ENCODE results near the gene PIK3R6.

DNA sequence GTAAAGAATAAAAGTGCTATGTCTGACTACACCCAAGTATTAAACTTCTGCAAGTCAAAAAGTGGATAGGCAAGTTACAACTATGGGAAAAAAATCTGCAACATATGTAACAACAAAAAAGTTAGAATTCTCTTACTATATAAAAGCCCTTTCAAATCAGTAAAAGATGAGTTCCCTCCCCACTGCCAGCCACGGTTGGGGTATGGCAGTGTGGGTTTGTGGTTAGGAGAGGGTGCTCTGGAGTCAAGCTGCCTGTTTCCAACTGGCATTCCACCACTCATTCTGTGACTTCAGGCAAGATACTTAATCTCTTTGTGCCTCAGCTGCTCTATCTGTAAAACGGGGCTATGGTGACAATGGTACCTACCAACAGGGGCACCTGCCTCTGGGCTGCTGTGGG, 41.7 kb downstream of the PIK3R6 start:
- TF ChIP-seq, protein P1, sequence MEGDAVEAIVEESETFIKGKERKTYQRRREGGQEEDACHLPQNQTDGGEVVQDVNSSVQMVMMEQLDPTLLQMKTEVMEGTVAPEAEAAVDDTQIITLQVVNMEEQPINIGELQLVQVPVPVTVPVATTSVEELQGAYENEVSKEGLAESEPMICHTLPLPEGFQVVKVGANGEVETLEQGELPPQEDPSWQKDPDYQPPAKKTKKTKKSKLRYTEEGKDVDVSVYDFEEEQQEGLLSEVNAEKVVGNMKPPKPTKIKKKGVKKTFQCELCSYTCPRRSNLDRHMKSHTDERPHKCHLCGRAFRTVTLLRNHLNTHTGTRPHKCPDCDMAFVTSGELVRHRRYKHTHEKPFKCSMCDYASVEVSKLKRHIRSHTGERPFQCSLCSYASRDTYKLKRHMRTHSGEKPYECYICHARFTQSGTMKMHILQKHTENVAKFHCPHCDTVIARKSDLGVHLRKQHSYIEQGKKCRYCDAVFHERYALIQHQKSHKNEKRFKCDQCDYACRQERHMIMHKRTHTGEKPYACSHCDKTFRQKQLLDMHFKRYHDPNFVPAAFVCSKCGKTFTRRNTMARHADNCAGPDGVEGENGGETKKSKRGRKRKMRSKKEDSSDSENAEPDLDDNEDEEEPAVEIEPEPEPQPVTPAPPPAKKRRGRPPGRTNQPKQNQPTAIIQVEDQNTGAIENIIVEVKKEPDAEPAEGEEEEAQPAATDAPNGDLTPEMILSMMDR (IDR thresholded peaks at IDR 0.05): no peak
- no peak for TF ChIP-seq GABPA (IDR thresholded peaks at IDR 0.05; ENCODE audit: low read depth)
- TF ChIP-seq, protein P2, sequence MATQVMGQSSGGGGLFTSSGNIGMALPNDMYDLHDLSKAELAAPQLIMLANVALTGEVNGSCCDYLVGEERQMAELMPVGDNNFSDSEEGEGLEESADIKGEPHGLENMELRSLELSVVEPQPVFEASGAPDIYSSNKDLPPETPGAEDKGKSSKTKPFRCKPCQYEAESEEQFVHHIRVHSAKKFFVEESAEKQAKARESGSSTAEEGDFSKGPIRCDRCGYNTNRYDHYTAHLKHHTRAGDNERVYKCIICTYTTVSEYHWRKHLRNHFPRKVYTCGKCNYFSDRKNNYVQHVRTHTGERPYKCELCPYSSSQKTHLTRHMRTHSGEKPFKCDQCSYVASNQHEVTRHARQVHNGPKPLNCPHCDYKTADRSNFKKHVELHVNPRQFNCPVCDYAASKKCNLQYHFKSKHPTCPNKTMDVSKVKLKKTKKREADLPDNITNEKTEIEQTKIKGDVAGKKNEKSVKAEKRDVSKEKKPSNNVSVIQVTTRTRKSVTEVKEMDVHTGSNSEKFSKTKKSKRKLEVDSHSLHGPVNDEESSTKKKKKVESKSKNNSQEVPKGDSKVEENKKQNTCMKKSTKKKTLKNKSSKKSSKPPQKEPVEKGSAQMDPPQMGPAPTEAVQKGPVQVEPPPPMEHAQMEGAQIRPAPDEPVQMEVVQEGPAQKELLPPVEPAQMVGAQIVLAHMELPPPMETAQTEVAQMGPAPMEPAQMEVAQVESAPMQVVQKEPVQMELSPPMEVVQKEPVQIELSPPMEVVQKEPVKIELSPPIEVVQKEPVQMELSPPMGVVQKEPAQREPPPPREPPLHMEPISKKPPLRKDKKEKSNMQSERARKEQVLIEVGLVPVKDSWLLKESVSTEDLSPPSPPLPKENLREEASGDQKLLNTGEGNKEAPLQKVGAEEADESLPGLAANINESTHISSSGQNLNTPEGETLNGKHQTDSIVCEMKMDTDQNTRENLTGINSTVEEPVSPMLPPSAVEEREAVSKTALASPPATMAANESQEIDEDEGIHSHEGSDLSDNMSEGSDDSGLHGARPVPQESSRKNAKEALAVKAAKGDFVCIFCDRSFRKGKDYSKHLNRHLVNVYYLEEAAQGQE (IDR thresholded peaks at IDR 0.05; ENCODE audit: low read depth, low read length): no peak
- TF ChIP-seq, protein P3, sequence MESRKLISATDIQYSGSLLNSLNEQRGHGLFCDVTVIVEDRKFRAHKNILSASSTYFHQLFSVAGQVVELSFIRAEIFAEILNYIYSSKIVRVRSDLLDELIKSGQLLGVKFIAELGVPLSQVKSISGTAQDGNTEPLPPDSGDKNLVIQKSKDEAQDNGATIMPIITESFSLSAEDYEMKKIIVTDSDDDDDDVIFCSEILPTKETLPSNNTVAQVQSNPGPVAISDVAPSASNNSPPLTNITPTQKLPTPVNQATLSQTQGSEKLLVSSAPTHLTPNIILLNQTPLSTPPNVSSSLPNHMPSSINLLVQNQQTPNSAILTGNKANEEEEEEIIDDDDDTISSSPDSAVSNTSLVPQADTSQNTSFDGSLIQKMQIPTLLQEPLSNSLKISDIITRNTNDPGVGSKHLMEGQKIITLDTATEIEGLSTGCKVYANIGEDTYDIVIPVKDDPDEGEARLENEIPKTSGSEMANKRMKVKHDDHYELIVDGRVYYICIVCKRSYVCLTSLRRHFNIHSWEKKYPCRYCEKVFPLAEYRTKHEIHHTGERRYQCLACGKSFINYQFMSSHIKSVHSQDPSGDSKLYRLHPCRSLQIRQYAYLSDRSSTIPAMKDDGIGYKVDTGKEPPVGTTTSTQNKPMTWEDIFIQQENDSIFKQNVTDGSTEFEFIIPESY (IDR thresholded peaks at IDR 0.05; ENCODE audit: borderline replicate concordance, low read depth): no peak
- TF ChIP-seq POLR2AphosphoS5 (IDR thresholded peaks at IDR 0.05; ENCODE audit: low read depth, low read length): no peak
- no peak for TF ChIP-seq TAF1 (IDR thresholded peaks at IDR 0.05; ENCODE audit: borderline replicate concordance, low read depth, low read length)
- TF ChIP-seq EZH2phosphoT487 (IDR thresholded peaks at IDR 0.05; ENCODE audit: borderline replicate concordance, low read depth): no peak
